GM12801 (cell line): ENCODE data around the gene NCKAP5.

Experiments
- TF ChIP-seq, protein P1 (sequence below): IDR thresholded peaks from one replicate; pipeline ENCODE4 v1.5.1; 2011; ENCODE audit warnings: control low read depth; ENCODE audit not compliant: insufficient read length; ENCODE audit errors: extremely low read depth

The NCKAP5 gene

DNA sequence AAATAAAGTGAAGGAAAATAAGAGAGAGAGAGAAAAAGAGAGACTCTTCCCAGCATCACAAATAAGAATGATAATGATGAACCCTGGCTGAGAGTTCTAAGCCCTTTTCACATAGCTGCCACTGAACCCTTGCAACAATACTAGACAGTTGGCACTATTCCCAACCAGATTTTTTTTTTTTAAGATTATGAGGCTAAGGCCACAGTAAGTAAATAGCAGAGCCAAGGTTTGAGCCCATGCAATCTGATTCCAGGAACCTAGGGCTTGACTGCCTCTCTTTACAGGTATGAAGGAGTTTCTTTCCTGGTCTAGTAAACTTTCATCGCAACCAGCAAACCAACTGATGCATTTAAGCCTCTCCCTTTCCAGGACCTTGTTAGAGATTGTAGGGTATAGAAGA is 424.6 kb downstream of the NCKAP5 start:
- TF ChIP-seq, protein P1, sequence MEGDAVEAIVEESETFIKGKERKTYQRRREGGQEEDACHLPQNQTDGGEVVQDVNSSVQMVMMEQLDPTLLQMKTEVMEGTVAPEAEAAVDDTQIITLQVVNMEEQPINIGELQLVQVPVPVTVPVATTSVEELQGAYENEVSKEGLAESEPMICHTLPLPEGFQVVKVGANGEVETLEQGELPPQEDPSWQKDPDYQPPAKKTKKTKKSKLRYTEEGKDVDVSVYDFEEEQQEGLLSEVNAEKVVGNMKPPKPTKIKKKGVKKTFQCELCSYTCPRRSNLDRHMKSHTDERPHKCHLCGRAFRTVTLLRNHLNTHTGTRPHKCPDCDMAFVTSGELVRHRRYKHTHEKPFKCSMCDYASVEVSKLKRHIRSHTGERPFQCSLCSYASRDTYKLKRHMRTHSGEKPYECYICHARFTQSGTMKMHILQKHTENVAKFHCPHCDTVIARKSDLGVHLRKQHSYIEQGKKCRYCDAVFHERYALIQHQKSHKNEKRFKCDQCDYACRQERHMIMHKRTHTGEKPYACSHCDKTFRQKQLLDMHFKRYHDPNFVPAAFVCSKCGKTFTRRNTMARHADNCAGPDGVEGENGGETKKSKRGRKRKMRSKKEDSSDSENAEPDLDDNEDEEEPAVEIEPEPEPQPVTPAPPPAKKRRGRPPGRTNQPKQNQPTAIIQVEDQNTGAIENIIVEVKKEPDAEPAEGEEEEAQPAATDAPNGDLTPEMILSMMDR: no peak

DNA sequence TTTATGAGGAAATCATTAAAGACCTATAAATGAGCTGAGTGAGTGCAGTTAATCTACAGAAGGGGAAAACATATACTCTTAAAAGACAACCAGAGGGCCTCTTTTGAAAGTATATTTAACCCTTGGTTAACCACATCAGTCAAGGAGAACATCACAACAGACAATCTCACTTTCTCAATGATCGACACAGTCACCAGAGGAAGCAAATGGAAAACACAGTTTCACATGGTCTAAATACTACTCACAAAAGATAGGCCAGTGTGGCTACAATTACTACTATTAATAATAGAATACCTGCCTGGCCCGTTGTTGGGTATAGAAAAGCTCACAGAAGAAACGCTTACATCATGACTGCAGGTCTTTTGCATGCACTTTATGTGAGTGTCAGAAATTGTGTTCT is 426.2 kb downstream of the NCKAP5 start:
- TF ChIP-seq, protein P1: no peak

DNA sequence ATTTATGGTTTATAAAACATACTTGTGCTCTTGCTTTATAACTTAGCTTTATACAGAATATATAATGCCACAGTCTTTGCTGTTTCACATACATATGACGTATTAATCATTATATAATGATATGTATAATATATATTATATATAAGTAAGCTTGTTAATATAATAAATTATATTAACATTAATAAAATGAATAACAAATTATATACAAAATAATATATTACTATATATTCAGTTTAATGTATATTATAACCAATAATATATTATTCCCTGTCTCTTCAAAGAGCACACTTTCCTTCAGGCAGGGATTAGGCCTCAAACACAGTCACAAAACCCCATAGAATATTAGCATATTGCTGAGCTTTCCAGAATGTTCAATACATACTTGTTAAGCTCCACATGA is 427.6 kb downstream of the NCKAP5 start:
- TF ChIP-seq, protein P1: no peak

DNA sequence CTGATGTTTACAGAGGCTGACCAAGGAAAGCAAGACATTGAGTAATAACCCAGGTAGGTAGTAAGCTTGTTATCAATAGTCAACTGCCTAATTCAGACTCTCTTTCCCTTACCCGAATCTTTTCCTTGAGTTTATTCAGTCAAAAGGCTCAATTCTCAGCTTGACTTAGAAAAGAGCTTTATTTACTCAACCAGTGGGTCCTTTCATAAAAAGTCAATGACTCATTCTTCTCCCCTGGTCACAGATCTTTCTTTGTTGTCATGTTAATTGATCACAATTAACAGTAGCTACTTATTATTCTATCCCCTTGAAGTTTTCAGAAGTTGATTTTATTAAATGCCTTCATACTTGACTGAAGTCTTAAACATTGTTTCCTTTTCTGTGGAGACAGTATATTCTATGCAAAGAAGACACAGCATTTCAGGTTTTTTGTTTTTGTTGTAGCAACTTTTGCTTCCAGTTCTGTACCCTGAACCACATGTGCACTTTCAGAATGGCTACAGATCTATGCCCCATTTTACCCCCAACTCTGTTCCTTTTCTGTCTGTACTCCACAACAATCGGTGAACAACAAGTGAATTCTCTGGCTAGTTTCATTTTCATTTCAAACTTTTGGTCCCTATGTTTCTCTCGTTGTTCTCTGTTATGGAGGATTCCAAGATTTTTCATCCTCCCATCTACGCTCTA is 428.3 kb downstream of the NCKAP5 start:
- TF ChIP-seq, protein P1: no peak

DNA sequence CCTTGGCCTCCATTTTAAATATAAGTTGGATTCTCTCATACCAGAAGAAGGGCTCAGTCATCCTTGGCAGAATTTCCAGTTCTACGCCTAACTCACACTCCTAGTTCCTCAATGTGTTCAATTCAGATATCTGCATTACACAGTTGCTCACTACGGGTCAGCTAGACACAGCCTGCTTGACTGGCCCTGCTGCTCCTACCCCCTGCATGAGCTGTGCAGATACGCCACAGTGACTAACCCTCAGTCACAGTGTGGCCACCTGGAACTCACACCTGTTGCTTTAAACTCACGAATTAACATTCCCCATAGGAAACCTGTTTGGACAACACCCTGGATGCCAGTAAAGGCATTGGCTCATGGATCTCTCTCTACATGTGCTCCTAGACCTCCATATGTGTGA is 429.6 kb downstream of the NCKAP5 start:
- TF ChIP-seq, protein P1: no peak

DNA sequence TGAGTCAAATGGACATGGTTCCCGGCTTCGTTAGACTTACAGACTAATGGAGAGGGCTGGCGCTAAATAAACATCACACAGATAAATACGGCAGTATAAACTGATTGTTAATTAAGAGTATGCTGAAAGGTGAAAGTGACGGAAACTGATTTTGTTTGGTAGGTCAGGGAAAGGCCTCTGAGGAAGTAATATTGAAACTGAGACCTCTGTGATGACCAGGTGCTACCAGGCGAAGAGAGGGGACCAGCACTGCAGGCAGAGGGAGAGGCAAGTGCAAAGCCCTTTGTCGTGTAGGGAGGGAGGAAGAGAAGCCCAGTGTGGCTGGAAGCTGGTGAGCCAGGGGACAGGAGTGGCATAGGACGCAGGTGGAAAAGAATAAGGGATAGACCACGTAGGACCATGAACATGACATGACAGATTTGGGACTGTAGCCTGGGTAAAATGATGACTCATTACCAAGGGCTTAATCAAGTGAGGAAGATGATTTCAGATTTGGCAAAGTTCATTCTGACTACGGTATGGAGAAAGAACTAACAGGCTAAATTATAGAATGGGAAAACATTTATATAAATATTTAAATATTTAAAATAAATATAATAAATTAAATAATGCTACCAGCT is 433.1 kb downstream of the NCKAP5 start:
- TF ChIP-seq, protein P1: no peak

DNA sequence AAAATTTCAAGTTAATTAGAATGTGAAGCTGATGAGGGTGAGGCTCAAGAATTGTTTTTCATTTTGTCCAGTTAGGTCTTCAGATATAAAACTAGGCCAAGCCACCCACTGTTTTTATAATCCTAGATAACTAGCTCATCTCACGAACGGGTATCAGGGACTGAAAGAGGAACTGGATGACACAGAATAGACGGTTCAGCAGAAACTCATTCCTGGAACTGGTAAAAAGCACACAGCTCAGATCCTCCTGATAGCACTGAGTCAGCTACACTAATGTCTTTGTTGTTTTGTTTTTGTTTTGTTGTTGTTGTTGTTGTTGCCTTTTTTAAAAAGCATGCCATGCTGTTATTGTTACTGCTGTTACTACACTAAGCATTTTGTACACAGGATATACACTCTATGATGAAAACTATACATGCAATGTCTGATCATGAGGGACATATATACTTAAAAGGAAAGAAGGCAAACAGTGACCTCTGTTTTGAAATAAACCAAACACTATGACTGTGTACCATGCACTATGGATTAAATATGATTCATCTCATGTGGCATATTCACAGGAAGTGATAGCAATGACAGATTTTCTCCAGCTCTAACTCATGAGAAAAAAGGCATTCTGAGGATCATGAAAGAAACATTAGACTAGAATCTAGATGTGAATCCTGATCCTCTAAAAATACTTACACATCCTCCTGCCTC is 437.6 kb downstream of the NCKAP5 start:
- TF ChIP-seq, protein P1: no peak
